GM19397 (cell line): Measurements from ENCODE around the gene SMPD3.

Source experiments
- ATAC-seq: cut with Tn5 transposase; IDR thresholded peaks from one replicate; pipeline ENCODE4 v1.9.1; 2021; ENCODE audit warnings: mild to moderate bottlenecking, moderate library complexity; ENCODE audit not compliant: unreplicated experiment

Gene SMPD3

DNA sequence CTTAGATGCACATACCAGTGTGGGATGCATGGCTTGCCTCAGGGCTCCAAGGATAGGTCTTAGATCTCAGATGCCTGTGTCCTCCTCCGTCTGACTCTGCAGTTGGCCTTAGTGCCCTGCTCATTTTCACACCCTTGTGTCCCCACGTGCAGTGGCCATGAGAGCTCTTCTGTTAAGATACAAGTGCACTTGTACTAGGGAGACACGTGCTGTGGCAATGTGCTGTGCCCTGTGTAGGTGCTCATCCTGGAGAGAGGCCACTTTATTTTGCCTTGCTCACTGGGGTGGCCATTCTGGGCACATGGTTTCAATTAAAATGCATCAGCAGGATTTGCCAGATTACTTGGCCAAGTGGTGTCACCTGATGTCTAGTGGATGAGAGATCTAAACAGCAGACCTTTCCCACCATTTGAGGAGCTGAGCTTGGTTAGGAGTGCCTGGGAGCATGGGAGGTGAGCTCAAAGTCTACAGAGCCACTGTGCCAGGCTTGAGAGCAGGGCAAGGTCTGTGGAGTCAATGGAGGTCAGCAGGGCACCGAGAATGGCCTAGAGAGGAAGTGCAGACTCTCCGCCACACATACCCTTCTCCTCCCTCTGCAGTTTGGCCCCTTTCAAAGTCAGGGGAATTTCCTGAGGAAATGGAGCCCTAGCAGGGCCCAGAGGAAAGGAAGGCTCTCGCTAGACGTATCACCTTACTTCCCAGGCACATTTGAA, 25.2 kb upstream of the SMPD3 start:
- no peak for ATAC-seq

DNA sequence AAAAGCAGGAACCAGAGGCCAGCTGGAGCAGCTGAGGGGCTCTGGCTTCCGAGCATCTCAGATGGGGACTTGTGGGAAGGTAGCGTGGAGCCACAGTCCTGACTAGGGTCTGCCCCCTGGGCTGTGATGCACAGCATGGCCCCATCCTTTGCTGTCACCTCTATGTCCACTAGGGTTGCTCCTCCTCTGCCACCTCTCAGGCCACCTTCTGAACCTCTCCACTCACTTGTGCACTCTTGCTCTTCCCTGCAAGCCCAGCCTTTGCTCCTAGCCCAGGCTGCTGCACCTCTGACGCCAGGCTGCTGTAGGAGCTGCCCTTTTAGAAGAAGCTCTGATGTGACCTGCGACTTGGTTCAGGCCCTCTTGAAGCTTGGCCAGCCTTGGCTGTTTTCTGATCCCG, 24.3 kb upstream of the SMPD3 start:
- no peak for ATAC-seq

- peak; percentile 87 for ATAC-seq
Observed at GRCh38 chr16:68470461-68471150, 22.3 kb upstream of the SMPD3 start.

DNA sequence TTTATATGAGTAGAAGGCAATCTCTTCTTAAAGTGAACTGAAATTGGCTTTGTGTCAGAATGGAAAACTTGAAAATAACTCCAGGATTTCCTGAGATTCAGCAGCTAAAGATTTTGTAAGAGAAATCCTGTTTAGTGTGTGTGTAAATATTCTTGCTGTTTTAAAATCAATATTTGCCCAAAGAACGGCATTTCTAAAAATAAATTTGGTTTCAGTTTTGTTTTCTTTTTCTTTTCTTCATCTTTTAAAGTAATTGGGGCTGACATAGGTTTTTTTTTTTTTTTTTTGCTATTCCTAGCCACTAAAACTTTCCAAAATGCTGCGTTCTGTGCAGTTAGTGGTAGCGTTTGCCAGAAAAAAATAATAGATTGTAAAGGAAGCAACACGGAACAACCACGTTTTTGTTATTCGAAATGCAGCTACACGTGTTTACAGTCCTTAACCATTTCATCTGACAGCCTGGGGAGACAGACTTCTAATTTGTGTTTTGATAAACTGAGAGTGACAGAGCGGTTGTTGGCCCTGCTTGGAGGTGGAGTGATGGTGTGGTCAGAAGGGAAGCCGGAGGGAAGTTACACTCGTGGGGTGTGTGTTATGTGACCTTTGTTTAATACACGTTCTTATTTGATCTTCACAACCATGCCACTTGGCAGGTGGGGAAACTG, 21.6 kb upstream of the SMPD3 start:
- peak; percentile 15 for ATAC-seq

DNA sequence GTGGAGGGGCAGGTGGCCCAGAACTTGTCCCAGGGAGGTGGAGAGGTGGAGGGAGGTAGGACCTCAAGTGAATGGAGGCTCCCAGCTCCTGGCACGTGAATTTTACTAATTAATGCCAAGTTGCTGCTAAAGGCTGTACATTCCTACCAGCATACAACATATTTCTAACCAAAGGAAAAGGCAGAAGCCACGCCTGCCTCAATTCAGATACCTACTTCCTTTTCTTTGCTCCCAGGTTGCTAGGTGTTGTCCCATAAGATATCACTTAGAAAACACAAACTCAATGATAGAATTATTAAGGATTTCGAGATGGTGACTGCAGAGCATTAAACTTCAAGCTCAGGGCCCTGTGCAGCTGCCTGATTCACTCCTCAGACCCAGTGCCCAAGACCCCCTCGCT, 20.5 kb upstream of the SMPD3 start:
- ATAC-seq: no peak

- ATAC-seq: no peak
Observed at GRCh38 chr16:68466174-68466573, 17.9 kb upstream of the SMPD3 start.

DNA sequence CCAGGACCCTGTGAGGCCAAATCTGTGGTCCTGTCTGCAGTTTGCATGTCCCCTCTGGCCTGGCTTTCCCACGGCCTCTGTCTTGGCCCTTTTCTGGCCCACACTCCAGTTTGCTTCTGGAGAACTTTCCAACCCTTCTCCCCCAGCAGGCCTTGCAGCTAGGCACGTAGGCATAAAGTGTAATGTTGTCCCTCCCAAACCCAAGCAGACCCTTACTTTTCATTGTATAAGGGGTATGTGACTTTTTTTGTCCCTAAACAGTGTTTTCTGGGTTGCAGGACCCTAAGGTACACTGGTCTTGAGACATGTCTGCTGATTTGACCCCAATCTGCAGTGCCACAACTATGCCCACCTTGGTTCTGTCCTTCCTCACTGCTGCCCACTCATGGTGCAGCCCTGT, 15.6 kb upstream of the SMPD3 start:
- no peak for ATAC-seq

DNA sequence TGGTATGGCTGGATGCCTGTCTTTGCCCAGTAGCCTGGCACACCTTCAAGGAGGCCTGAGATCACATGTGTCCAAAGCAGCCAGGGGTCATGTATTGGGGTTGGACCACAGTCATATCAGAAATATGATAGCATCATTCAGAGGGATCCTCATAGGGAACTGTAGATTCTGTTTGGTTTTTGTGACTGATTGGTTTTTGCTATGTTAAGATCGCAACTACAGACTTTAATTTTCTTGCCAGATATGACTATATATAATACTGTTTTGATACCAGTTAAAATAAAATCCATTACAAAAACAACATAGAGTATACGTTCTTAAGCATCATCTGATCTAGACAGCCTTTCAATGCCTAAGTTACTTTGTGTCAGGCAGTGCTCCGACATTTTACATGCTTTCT, 11.8 kb upstream of the SMPD3 start:
- ATAC-seq: no peak

DNA sequence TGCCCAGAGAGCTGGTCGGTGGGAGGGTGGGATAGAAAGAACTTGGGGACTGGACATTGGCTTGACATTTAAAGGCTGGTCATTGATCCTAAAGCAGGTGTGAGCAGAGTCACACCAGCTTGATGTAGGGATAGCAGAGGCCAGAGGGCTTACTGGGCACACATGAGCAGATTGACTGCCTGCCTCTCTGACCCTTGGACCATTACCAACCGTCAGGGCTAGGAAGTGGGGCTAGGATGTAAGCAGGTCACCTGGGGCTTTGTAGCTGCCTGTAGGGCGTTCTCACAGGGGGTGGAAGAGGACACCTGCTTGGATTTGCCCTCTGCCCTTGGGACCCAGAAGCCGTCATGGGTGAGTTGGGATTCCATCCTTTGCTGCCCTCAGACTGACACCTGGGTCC, 11.1 kb upstream of the SMPD3 start:
- ATAC-seq: no peak

DNA sequence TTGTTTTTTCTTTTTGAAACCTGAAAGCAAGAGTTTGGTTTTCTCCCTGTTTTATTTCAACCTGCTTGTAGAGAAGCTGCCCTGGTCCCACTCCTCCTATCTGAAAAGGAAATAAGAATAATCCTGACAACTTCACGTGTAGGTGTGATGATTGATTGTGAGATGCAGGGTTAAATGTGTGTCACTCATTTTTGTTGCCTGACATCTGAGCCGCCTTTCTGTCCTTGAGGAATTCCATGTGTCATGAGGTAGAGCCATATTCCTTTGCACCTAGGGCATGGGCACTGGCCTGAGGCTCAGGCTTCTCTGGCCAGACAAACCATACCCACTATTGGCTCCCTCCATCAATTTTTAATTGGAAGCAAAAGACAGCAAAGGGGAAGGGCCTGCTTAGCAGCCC, 10.2 kb upstream of the SMPD3 start:
- no peak for ATAC-seq

GRCh38 chr16:68458101-68458500, 9.8 kb upstream of the SMPD3 start:
- ATAC-seq: no peak

DNA sequence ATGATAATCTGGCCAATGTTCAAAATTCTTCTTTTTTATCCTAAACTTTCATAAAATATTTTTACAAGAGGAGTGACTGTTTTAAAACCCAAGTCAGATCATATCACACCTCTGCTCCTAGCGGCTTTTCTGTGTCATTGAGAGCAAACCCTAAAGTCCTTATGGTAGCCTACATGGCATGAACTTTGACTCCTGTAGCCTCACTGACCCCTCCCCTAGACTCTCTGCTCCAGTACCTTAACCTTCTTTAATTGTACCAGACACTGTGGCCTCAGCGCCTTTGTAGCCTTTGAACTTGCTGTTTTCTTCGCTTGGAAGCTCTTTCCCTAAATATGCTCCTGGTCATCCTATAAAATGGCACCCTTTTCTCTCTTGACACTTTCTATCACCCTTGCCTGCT, 7.3 kb upstream of the SMPD3 start:
- no peak for ATAC-seq

- no peak for ATAC-seq
Observed at GRCh38 chr16:68454920-68455435, 6.7 kb upstream of the SMPD3 start.

GRCh38 chr16:68453816-68454215, 5.5 kb upstream of the SMPD3 start:
- ATAC-seq: no peak

- ATAC-seq: no peak
Observed at GRCh38 chr16:68452176-68452575, 3.9 kb upstream of the SMPD3 start.

DNA sequence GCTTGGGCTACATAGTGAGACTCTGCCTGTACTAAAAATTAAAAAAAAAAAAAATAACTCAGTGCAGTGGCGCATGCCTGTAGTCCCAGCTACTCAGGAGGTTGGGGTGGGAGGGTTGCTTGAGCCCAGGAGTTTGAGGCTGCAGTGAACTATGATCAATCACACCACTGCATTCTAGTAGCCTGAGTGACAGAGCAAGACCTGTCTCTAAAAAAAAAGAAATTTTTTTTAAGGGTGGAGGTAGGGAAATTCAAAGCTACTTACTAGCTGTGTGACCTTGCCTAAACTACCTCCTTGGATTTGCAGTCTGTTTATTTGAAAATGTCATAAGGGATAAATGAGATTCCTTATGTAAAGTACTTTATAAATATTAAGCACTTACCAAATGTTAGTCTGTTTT, 3.4 kb upstream of the SMPD3 start:
- no peak for ATAC-seq

GRCh38 chr16:68450741-68451255, 2.5 kb upstream of the SMPD3 start:
- ATAC-seq: no peak

DNA sequence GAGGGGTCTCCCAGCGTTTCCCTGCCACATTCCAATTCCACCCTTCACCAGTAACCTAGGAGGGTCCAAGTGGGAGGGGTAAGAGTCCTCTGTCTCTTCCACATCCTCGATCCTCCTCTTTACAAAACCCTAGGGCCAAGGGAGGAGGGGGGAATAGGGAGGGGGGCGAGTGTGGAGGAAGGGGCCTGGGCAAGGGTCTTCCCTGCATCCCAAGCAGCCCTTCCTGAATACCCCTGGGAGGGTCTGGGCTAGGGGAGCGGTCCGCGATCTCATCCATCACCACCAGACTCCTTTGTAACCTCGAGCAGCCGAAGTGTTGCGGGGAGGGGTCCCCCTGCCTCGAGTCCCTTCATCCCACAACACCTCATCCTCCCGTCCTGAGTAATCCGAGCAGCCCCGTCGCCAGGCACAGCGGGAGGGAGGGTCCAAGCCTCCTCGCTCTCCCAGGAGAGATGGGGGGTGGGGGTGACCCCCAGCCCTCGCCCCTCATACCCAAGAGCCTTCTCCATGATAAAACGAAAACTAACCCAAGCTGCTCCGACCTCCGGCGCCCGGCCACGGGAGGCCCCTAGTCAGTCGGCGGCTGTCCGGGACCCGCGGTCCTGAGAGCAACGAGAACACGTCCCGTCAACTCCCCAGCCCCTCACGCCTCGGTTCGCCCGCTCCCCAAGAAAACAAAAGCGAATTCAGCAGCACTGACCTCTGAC, 502 bp downstream of the SMPD3 start:
- peak; percentile 4 for ATAC-seq

DNA sequence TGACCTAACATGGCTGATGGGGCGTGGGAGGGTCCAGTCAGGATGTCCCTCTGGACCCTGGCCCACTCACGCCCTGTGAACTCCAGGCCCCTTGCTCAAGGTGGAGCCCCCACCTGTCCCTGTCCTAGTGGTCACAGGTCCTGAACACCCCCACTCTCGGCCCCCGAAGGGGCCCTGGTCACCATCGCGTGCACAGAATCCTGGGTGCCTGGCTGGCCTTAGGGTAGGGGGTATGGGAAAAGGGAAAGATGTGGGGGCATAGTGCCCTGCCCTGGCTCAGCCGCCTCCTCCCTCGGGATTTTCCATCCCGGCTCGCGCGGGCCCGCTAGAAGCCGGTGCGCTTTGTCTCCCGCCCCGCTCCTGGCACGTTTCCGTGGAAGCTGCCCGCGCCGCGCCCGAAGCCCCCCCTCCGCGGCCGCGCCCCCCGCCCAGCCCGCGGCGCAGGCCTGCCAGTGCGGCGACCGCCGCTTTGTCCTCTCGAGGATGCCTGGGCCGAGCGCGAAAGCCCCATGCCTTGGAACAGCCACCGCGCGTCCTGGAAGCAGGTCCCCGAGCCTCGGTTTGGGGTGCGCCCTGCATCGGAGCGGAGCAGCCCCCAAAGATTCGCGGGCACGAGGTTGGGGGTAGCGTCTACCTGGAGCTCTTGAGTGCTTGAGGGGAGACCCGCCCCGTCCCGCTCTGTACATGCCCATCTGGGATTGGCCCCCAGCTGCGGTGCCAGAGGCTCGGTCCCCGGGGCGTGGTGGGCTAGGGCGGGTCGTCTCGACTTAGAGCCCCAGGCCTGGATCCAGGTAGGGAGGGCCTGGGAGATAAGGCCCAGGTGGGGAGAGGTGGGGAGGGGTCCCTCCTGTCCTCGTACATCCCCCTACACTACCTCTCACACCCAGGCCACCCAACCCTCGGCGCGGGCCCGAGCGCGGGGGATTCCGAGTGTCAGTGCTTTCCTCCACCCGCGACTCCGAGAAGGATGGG, 1.3 kb downstream of the SMPD3 start:
- ATAC-seq: no peak

- ATAC-seq: no peak
Observed at GRCh38 chr16:68445458-68445857, 2.9 kb downstream of the SMPD3 start.
